ENCODE results near the gene BANP. TPM values are rescaled to one million over a fixed set of nuclear protein-coding genes. Genes with fewer than 3 reads are reported as not detected.

Gene BANP
- total and polyA plus RNA-seq, 2 of the 8 experiments (the other 6 are each of a cell fraction or from before 2014, with no cell fraction given): 25.8 to 39.8 TPM

DNA sequence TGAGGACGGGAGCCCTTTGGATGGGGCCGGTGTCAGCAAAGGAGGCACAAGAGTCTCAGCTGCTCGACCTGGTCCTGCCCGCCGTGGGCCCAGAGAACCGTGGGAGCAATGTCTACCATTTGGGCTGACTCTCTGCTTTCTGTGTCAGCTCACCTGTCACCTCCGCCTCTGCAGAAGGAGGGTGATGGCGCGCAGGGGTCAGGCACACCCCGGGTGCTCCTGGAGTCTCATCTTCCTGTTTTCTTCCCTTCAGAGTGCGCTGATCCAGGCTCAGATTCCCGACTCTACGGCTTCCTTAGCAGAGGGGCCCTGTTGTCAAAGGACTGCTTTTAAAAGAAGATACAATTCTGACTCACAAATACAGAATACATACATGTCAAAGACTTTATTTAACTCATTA, 167.1 kb downstream of the BANP start:
- Histone ChIP-seq H3K27me3 (replicated peaks in 1 of 4; ENCODE audit: control insufficient read depth in 3 of 4, extremely low read depth in 1 of 4, insufficient read depth in 3 of 4, low read length in 3 of 4) (no peaks in the 10 kb centered on the region), H4K8ac (ENCODE audit: extremely low read depth, insufficient read depth, low read length) (peak overlapping the region; percentile 57; the same call in 1 of the 2 replicates), H3K18ac (ENCODE audit: extremely low read depth, low read length) (no peak overlapping the region; the same call in 1 of the 2 replicates), H3K9ac (replicated peaks in 1 of 4; ENCODE audit: extremely low read depth in 1 of 4, low read depth in 3 of 4, low read length in 3 of 4) (no peak overlapping the region), H2AK5ac (ENCODE audit: low read depth, low read length) (no peak overlapping the region), H3K36me3 (ENCODE audit: control insufficient read depth in 2 of 4, insufficient read depth in 4 of 4, low read length in 3 of 4) (no peaks in the 10 kb centered on the region), H3K23me2 (ENCODE audit: low read depth, low read length) (no peaks in the 10 kb centered on the region), H3K14ac (ENCODE audit: insufficient read length) (no peak overlapping the region), H4K5ac (ENCODE audit: insufficient read length, low read depth, low read length) (no peak overlapping the region), H3K4me1 (replicated peaks in 1 of 4; ENCODE audit: control insufficient read depth in 3 of 4, insufficient read depth in 4 of 4, low read length in 3 of 4) (peaks cover 0 to 6% (median 3%) of the 10 kb centered on the region in 4 experiments; a peak in 3 of 7 replicates), H3K9me3 (ENCODE audit: insufficient read depth in 2 of 2, low read depth in 1 of 2, low read length in 1 of 2) (no peaks in the 10 kb centered on the region; a peak in 1 of 4 replicates), H3K79me2 (ENCODE audit: control insufficient read depth in 1 of 2, insufficient read depth in 2 of 2, low read length in 2 of 2) (no peaks in the 10 kb centered on the region), H3K4me3 (ENCODE audit: extremely low read depth in 1 of 4, insufficient read depth in 2 of 4, low read depth in 3 of 4, low read length in 4 of 4) (no peak overlapping the region), H2BK12ac (ENCODE audit: low read depth, low read length) (no peak overlapping the region), H2BK15ac (ENCODE audit: low read length) (no peak overlapping the region), H2BK5ac (ENCODE audit: low read depth, low read length) (no peak overlapping the region), H3K23ac (ENCODE audit: insufficient read length) (no peak overlapping the region), H2BK20ac (ENCODE audit: low read length) (no peak overlapping the region), H4K91ac (replicated peaks; ENCODE audit: insufficient read length, low read length) (no peak overlapping the region), H3K56ac (replicated peaks; ENCODE audit: insufficient read length, low read depth, low read length) (no peak overlapping the region), H2BK120ac (replicated peaks; ENCODE audit: low read depth, low read length) (no peak overlapping the region), H3K4me2 (ENCODE audit: insufficient read depth in 1 of 2, low read depth in 2 of 2, low read length in 2 of 2) (0 out of 4 replicates have a peak overlapping the region, but pooled peaks of 1 of the 2 experiments have one; percentile 24), H3K27ac (ENCODE audit: low read depth, low read length) (no peak overlapping the region), H2AFZ (ENCODE audit: low read length) (no peak overlapping the region), H3K4ac (replicated peaks; ENCODE audit: insufficient read length, low read depth, low read length) (no peak overlapping the region), H4K20me1 (replicated peaks in 1 of 2; ENCODE audit: control insufficient read depth in 1 of 2, insufficient read depth in 2 of 2, low read length in 2 of 2) (no peaks in the 10 kb centered on the region), H3K79me1 (ENCODE audit: low read depth, low read length) (no peaks in the 10 kb centered on the region)
- ChIA-PET POLR2A (ENCODE audit: partially characterized antibody) (no interaction called here), CTCF (ENCODE audit: partially characterized antibody) (interaction anchor here (1.8 kb wide), 1 partner anchor 11 kb away, joined by 6 read pairs; no protein-coding TSS in a partner anchor)
- DNase-seq (ENCODE audit: low read depth in 1 of 2, low spot score in 2 of 2) (no peak), FAIRE-seq (no peak)
- 63% methylated on average over 13 of the region's 13 CpGs; no CpG with 5 or more reads in 1 of the 2 experiments for WGBS, 2 experiments (ENCODE audit: extremely low coverage in 1 of 2, insufficient coverage in 1 of 2, insufficient read length in 1 of 2, insufficient replicate concordance in 2 of 2, low coverage in 1 of 2, low lambda C conversion rate in 2 of 2, missing lambda C conversion rate in 1 of 2)
